ENCODE results near the gene STX11. TPM values are rescaled to one million over a fixed set of nuclear protein-coding genes. Genes with fewer than 3 reads are reported as not detected.

STX11 gene
- total and polyA plus RNA-seq, 4 donors, result 0.84 to 2.2 (median 0.97) TPM

DNA sequence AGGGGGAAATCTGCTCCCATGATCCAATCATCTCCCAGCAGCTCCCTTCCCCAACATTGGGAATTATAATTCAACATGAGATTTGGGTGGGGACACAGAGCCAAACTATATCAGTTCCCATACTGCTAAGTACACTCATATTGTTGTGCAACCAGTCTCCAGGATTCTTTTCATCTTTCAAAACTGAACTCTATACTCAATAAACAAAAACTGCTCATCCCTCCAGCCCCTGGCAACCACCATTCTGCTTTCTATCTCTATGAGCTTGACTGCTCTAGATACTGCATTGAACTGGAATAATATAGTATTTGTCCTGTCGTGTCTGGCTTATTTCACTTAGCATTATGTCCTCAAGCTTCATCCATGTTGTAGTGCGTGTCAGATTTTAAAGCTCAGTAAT is 42.9 kb downstream of the STX11 start:
- no peaks in the 10 kb centered on the region for H3K4me1 ChIP-seq (ENCODE audit: control insufficient read depth, insufficient read depth, low read length)
- H3K27ac ChIP-seq (ENCODE audit: low read depth, low read length), result no peak overlapping the region
- no CpG with 5 or more reads among the region's 2 CpGs for WGBS (ENCODE audit: insufficient coverage)
- no peak for DNase-seq (ENCODE audit: low read depth in 4 of 6, low spot score in 6 of 6)
- no peak overlapping the region for H3K4me3 ChIP-seq (ENCODE audit: low read depth, low read length)
- no peaks in the 10 kb centered on the region for H3K27me3 ChIP-seq (ENCODE audit: control insufficient read depth, insufficient read depth, low read length)
- no peaks in the 10 kb centered on the region for H3K9me3 ChIP-seq (ENCODE audit: control insufficient read depth, insufficient read depth, low read length)
- no peaks in the 10 kb centered on the region for H3K36me3 ChIP-seq (ENCODE audit: control insufficient read depth, insufficient read depth, low read length)

DNA sequence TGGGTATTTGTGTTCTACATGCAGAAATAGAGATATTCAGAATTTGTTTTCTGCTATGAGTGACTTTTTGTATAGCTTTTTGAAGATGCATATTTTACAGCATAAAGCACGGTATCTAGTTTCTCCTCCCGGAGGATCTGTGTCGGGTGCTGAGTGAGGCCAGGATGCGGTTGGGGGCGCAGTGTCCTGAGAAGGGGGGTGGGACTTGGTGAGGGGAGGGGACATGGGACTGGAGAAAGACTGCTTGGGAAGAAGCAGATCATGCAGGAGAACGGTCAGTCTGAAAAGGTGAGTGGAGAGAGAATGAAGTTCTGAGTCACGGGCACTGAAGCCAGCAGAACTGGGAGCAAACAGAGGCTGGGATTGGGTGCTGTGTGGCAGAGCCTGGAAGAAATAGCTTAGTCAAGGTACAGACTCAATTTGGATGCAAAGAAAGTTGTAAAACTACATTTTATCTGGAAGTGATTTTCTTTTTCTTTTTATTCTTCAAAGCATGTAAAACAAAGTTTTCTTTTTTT is 44.0 kb downstream of the STX11 start:
- Histone ChIP-seq H3K27me3 (ENCODE audit: control insufficient read depth, insufficient read depth, low read length) (no peaks in the 10 kb centered on the region), H3K4me1 (ENCODE audit: control insufficient read depth, insufficient read depth, low read length) (no peaks in the 10 kb centered on the region), H3K27ac (ENCODE audit: low read depth, low read length) (no peak overlapping the region), H3K9me3 (ENCODE audit: control insufficient read depth, insufficient read depth, low read length) (no peaks in the 10 kb centered on the region), H3K4me3 (ENCODE audit: low read depth, low read length) (no peak overlapping the region), H3K36me3 (ENCODE audit: control insufficient read depth, insufficient read depth, low read length) (no peaks in the 10 kb centered on the region)
- no peak for DNase-seq (ENCODE audit: low read depth in 4 of 6, low spot score in 6 of 6)
- 29% methylated on average over 6 of the region's 7 CpGs for WGBS (ENCODE audit: insufficient coverage)

DNA sequence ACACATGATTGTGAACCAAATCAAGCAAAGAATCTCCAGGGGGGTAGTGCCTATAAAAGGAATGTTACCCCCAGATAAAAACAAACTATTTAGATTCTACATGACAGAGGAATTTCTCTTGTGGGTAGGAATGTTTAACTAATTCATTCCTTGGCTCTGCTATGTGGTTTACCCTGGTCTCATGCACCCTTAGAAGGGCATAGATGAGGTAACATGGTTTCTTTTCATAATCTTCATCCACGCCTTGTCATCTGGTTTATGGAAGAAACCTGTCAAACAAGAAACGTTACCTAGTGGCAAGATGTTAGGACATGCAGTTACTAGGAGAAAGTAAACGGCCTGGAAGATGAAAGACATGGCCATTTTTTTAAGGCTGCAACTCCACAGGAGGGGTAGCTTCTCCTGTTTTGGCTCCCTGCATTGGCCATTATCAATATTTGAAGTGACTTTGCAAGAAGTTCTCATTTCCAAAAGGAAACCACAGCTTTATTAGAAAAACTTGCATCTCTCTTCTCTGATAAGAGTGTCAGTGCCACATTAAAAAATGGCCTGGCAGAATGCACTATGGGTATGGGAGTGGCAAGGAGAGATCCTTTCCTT is 45.5 kb downstream of the STX11 start:
- no peaks in the 10 kb centered on the region for H3K4me1 ChIP-seq (ENCODE audit: control insufficient read depth, insufficient read depth, low read length)
- H3K9me3 ChIP-seq (ENCODE audit: control insufficient read depth, insufficient read depth, low read length), result no peaks in the 10 kb centered on the region
- no peak overlapping the region for H3K27ac ChIP-seq (ENCODE audit: low read depth, low read length)
- H3K36me3 ChIP-seq (ENCODE audit: control insufficient read depth, insufficient read depth, low read length), result no peaks in the 10 kb centered on the region
- DNase-seq (ENCODE audit: low read depth in 4 of 6, low spot score in 6 of 6), result no peak
- no CpG with 5 or more reads among the region's 3 CpGs for WGBS (ENCODE audit: insufficient coverage)
- H3K27me3 ChIP-seq (ENCODE audit: control insufficient read depth, insufficient read depth, low read length), result no peaks in the 10 kb centered on the region
- H3K4me3 ChIP-seq (ENCODE audit: low read depth, low read length), result no peak overlapping the region

DNA sequence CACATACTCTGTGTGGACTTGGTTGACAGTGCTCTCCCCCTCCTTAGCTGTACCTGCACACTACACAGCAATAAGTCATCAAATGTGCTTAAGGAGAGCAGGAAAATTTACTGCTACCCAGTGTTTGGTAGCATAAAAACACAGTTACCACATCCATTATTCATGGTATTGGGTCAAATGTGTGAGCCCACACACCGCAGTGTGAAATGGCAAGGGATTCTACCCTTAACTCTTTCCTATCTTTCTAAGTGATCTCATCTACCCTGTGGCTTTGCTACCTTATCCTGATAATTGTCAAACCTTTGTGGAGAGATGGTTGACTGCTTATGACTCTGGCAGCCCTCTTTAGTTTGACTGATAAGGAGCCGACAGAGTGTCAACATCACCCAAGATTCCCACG is 47.6 kb downstream of the STX11 start:
- H3K36me3 ChIP-seq (ENCODE audit: control insufficient read depth, insufficient read depth, low read length), result no peaks in the 10 kb centered on the region
- H3K27ac ChIP-seq (ENCODE audit: low read depth, low read length), result no peak overlapping the region
- WGBS (ENCODE audit: insufficient coverage), result 90% methylated on average over 2 of the region's 3 CpGs

DNA sequence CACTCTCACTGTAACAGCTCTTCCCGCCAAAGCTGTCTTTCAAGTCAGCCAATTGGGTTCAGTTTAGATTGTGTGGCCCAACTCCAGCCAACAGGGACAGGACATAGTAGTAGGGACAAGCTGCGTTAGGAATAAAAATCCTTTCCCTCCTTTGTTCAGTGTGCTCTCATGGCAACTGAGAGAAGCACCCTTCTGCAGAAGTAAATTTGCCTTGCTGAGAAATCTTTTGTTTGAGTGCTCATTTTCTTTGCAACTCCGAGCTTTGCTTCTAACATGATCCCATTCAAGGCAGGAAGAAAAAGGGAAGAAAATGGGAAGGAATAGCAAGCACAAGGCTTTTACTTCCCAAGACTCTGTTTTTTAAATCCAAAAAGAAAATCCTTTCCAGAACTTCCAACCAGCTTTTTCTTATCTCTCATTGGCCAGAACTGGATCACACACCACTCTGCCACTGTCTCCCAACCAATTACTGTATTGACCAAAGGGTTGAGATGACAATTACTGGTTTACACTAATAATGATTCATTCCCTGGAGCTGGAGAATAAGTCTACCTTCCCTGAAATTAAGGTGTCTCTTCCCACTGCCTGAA is 52.7 kb downstream of the STX11 start:
- Histone ChIP-seq H3K27ac (ENCODE audit: low read depth, low read length) (no peak overlapping the region), H3K36me3 (ENCODE audit: control insufficient read depth, insufficient read depth, low read length) (no peaks in the 10 kb centered on the region), H3K4me3 (ENCODE audit: low read depth, low read length) (no peak overlapping the region), H3K9me3 (ENCODE audit: control insufficient read depth, insufficient read depth, low read length) (no peaks in the 10 kb centered on the region), H3K4me1 (ENCODE audit: control insufficient read depth, insufficient read depth, low read length) (no peaks in the 10 kb centered on the region), H3K27me3 (ENCODE audit: control insufficient read depth, insufficient read depth, low read length) (no peaks in the 10 kb centered on the region)
- no peak for DNase-seq (ENCODE audit: low read depth in 4 of 6, low spot score in 6 of 6)
- no CpG with 5 or more reads among the region's 3 CpGs for WGBS (ENCODE audit: insufficient coverage)

More for the DNA sequence above, 47.6 kb downstream of the STX11 start:
- DNase-seq (ENCODE audit: low read depth in 4 of 6, low spot score in 6 of 6), result no peak
- Histone ChIP-seq H3K4me1 (ENCODE audit: control insufficient read depth, insufficient read depth, low read length) (no peaks in the 10 kb centered on the region), H3K4me3 (ENCODE audit: low read depth, low read length) (no peak overlapping the region), H3K9me3 (ENCODE audit: control insufficient read depth, insufficient read depth, low read length) (no peaks in the 10 kb centered on the region), H3K27me3 (ENCODE audit: control insufficient read depth, insufficient read depth, low read length) (no peaks in the 10 kb centered on the region)

DNA sequence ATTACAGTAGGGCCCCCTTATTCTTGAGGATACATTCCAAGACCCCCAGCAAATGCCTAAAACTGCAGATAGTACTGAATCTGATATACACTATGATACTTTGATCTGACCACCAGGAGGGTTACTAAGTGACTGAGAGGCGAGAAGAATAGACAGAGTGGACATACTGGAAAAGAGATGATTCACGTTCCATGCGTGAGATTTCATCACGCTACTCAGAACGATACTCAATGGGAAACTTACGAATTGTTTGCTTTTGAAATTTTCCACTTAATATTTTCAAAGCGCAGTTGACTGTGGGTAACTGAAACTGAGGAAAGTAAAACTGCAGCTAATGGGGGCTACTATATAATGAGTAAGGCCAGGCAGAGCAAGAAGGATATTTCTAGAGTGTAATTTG is 60.8 kb downstream of the STX11 start:
- H3K4me1 ChIP-seq (ENCODE audit: control insufficient read depth, insufficient read depth, low read length), result peaks cover 12% of the 10 kb centered on the region
- no peak overlapping the region for H3K27ac ChIP-seq (ENCODE audit: low read depth, low read length)
- WGBS (ENCODE audit: insufficient coverage), result 96% methylated on average over 6 of the region's 7 CpGs
- no peak for DNase-seq (ENCODE audit: low read depth in 4 of 6, low spot score in 6 of 6)
- H3K36me3 ChIP-seq (ENCODE audit: control insufficient read depth, insufficient read depth, low read length), result no peaks in the 10 kb centered on the region
- H3K27me3 ChIP-seq (ENCODE audit: control insufficient read depth, insufficient read depth, low read length), result no peaks in the 10 kb centered on the region
- H3K9me3 ChIP-seq (ENCODE audit: control insufficient read depth, insufficient read depth, low read length), result no peaks in the 10 kb centered on the region
- no peak overlapping the region for H3K4me3 ChIP-seq (ENCODE audit: low read depth, low read length)

DNA sequence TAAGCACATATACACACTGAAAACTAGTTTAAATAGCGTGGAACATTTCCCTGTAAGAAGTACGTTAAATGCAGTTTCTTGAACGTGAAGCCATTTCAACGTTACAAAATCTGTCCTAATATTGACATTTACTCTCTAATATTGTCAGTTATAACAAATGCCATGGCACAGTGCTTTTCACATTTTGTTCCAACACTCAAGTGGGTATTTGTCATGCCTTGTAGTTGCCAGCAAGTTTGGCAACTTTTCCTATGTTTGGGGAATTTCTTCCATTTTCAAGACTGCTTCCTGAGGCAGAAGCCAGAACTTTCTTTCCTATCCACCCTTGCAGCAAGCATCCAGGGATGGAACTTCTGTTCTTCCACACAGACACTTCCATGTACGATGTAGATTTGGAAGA is 63.0 kb downstream of the STX11 start:
- Histone ChIP-seq H3K36me3 (ENCODE audit: control insufficient read depth, insufficient read depth, low read length) (no peaks in the 10 kb centered on the region), H3K27me3 (ENCODE audit: control insufficient read depth, insufficient read depth, low read length) (no peaks in the 10 kb centered on the region), H3K4me1 (ENCODE audit: control insufficient read depth, insufficient read depth, low read length) (peaks cover 12% of the 10 kb centered on the region), H3K27ac (ENCODE audit: low read depth, low read length) (no peak overlapping the region), H3K9me3 (ENCODE audit: control insufficient read depth, insufficient read depth, low read length) (no peaks in the 10 kb centered on the region), H3K4me3 (ENCODE audit: low read depth, low read length) (no peak overlapping the region)
- no CpG with 5 or more reads among the region's 5 CpGs for WGBS (ENCODE audit: insufficient coverage)
- peak in 1 of 6 donors; percentile 61 for DNase-seq (ENCODE audit: low read depth in 4 of 6, low spot score in 6 of 6)

DNA sequence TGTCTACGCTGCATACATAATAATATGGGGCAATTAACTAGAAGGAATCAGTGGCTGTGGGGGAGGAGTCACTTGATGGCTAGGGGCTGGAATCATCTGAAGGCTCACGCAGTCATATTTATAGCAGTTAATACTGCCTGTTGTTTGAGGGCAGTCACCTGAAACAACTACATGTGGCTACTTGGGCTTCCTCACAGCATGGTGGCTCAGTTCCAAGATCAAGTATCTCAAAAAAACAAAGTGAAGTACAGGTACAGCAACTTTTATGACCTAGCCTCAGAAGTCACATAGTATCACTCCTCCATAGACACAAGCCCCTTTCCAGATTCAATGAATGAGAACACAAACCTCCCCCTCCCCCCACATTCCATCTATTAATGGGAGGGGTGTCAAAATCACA is 63.7 kb downstream of the STX11 start:
- Histone ChIP-seq H3K27me3 (ENCODE audit: control insufficient read depth, insufficient read depth, low read length) (no peaks in the 10 kb centered on the region), H3K4me1 (ENCODE audit: control insufficient read depth, insufficient read depth, low read length) (peaks cover 12% of the 10 kb centered on the region), H3K4me3 (ENCODE audit: low read depth, low read length) (no peak overlapping the region), H3K9me3 (ENCODE audit: control insufficient read depth, insufficient read depth, low read length) (no peaks in the 10 kb centered on the region), H3K36me3 (ENCODE audit: control insufficient read depth, insufficient read depth, low read length) (no peaks in the 10 kb centered on the region), H3K27ac (ENCODE audit: low read depth, low read length) (no peak overlapping the region)
- 100% methylated on average over 2 of the region's 2 CpGs for WGBS (ENCODE audit: insufficient coverage)
- no peak for DNase-seq (ENCODE audit: low read depth in 4 of 6, low spot score in 6 of 6)

DNA sequence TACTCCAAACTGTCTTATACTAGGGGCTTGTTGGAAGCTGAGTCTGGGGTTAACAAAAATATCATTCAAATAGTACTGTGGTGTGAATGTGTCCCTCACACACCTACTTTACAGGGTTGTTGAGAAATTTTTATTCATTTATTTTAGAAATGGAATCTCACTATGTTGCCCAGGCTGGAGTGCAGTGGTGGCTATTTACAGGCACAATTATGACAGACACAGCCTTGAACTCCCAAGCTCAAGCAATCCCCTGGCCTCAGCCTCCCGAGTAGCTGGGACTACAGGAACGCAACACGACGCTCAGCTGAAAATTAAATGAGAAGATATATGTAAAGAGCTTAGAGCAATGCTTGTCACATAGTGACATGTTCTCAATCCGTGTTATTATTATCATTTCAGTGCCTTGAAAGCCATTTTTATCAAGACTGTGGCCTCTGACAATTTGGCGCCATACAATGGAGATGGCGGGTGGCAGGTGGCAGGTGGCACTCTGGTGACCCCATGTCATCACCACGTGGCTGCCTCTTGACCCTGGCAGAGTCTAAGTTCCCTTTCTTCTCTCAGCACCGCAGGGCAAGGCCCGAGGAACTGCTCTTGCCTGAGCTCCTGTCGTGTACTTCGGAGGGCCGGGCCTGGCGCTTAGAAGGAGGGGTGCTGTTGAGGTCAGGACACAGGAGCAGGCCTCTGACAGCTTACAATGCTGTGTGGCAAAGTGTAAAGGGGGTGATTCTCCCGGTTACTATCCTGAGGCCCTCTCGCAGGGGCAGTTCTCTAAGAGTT is 64.5 kb downstream of the STX11 start:
- DNase-seq (ENCODE audit: low read depth in 4 of 6, low spot score in 6 of 6), result no peak
- Histone ChIP-seq H3K36me3 (ENCODE audit: control insufficient read depth, insufficient read depth, low read length) (no peaks in the 10 kb centered on the region), H3K9me3 (ENCODE audit: control insufficient read depth, insufficient read depth, low read length) (no peaks in the 10 kb centered on the region), H3K4me1 (ENCODE audit: control insufficient read depth, insufficient read depth, low read length) (peaks cover 12% of the 10 kb centered on the region), H3K27ac (ENCODE audit: low read depth, low read length) (peak overlapping the region; percentile 94), H3K27me3 (ENCODE audit: control insufficient read depth, insufficient read depth, low read length) (no peaks in the 10 kb centered on the region), H3K4me3 (ENCODE audit: low read depth, low read length) (no peak overlapping the region)
- WGBS (ENCODE audit: insufficient coverage), result 87% methylated on average over 9 of the region's 16 CpGs

All from spinal cord (tissue), 10 donors.